Neural cell (in vitro differentiated cells): Measurements from ENCODE around the gene RPL21.

ENCODE experiments used
- CTCF ChIP-seq: fragments of 450-650 bp; IDR thresholded peaks from 2 replicates; pipeline ENCODE4 v1.5.1; 2014; ENCODE audit warnings: antibody characterized with exemption, mild to moderate bottlenecking, moderate library complexity; ENCODE audit not compliant: poor library complexity, severe bottlenecking
- EP300 ChIP-seq: fragments of 450-650 bp; conservative IDR thresholded peaks from 2 replicates; pipeline ENCODE4 v1.6.1; 2014; ENCODE audit warnings: antibody characterized with exemption, mild to moderate bottlenecking, moderate library complexity; ENCODE audit not compliant: poor library complexity, severe bottlenecking
- EZH2 ChIP-seq: fragments of 200-600, 300-800 bp; shearing (Covaris generic), sonication (generic); IDR thresholded peaks from 2 replicates; pipeline ENCODE4 v1.6.1; 2014; ENCODE audit warnings: antibody characterized with exemption, low read length, borderline replicate concordance, mild to moderate bottlenecking; ENCODE audit not compliant: insufficient read depth, poor library complexity, severe bottlenecking

GRCh38 chr13:27280841-27281240, 29.5 kb downstream of the RPL21 start:
- no peak for TF ChIP-seq EZH2
- no peak for TF ChIP-seq CTCF
- TF ChIP-seq EP300 = no peak
